ENCODE measurements around the gene RTL1. TPM values are rescaled to one million over a fixed set of nuclear protein-coding genes. Genes with fewer than 3 reads are reported as not detected.

RTL1 gene
- total RNA-seq, 4 donors from 2014 or later: not detected

DNA sequence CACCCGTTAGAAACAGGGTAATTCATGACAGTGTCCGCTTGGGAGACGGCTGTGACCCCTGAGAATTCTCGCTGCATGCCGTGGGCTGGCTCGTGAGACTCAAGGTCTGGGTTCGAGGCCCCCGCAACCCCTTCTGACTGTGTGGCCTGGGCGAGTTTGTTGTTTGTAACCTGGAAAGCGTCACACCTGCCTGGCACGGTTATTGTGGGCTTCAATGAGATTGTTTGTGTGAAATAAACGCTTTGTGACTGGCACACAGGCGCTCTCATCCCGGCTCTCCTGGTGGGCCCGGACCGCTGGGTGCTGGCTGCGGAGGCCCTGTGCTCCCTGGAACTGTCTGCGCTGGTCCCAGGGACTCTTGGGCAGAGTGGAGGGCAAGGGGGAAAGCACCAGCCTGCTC lies 43.7 kb downstream of the RTL1 start:
- TF ChIP-seq POLR2AphosphoS5 (IDR thresholded peaks at IDR 0.05): no peak
- TF ChIP-seq EP300 (IDR thresholded peaks at IDR 0.05; ENCODE audit: low read depth): no peak
- TF ChIP-seq POLR2A (IDR thresholded peaks at IDR 0.05): no peak
- TF ChIP-seq CTCF (IDR thresholded peaks at IDR 0.05): no peak
- Histone ChIP-seq H3K4me1 (no peaks in the 10 kb centered on the region), H3K36me3 (no peaks in the 10 kb centered on the region), H3K9me3 (no peaks in the 10 kb centered on the region), H3K27ac (no peak overlapping the region), H3K27me3 (no peaks in the 10 kb centered on the region), H3K4me3 (no peak overlapping the region)
- 81 to 89% methylated on average over 3 to 18 of the region's 18 CpGs for WGBS, 2 donors (ENCODE audit: low coverage in 1 of 2)
- in situ Hi-C loops (cut with MboI; ENCODE audit: low pct_ligation_motif_present in 1 of 4, low pct_unique_long_range_greater_than_20kb in 1 of 4, low sequenced_read_pairs in 3 of 4): loop anchor here in 1 of 4 donors (10.0 to 25.0 kb wide), 2 partner anchors 378 to 775 kb away; no protein-coding TSS in a partner anchor
- intact Hi-C loops (cut with DNase I; ENCODE audit: low total_unique reads): loop anchor here (10.0 kb wide), 1 partner anchor 375 kb away; no protein-coding TSS in a partner anchor
- DNase-seq: no peak

DNA sequence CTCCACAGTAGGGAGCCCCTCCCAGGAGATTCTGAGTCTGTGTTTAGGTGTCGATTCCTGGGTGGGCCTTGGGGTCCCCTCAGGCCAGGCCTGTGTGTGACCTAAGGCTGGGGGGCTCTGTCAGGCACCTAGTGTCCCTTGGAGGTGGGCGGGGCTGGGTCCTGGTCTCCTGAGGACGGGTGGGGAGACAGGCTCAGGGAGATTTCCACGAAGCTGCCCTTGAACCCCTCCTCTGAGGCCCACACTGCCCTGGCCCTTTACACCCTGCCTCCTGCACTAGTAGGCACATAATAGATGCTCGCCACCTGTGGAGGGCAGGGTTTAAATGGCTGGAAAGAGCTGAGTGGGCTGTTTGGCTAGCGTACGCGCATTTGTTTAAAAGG lies 44.7 kb downstream of the RTL1 start:
- in situ Hi-C loops (cut with MboI; ENCODE audit: low pct_ligation_motif_present in 1 of 4, low pct_unique_long_range_greater_than_20kb in 1 of 4, low sequenced_read_pairs in 3 of 4) (loop anchor here in 1 of 4 donors (10.0 to 25.0 kb wide), 2 partner anchors 378 to 776 kb away; no protein-coding TSS in a partner anchor), intact Hi-C loops (cut with DNase I; ENCODE audit: low total_unique reads) (loop anchor here (10.0 kb wide), 1 partner anchor 376 kb away; no protein-coding TSS in a partner anchor)
- no peak overlapping the region for H3K4me3 ChIP-seq
- whole genome bisulfite sequencing, 2 donors (ENCODE audit: low coverage in 1 of 2): 67% methylated on average over 6 of the region's 8 CpGs; no CpG with 5 or more reads in 1 of the 2 donors
- H3K27me3 ChIP-seq: no peaks in the 10 kb centered on the region
- no peak for DNase-seq
- no peak overlapping the region for H3K27ac ChIP-seq
- TF ChIP-seq POLR2A (IDR thresholded peaks at IDR 0.05) (no peak), POLR2AphosphoS5 (IDR thresholded peaks at IDR 0.05) (no peak)
- H3K9me3 ChIP-seq: no peaks in the 10 kb centered on the region
- no peaks in the 10 kb centered on the region for H3K36me3 ChIP-seq
- no peaks in the 10 kb centered on the region for H3K4me1 ChIP-seq

DNA sequence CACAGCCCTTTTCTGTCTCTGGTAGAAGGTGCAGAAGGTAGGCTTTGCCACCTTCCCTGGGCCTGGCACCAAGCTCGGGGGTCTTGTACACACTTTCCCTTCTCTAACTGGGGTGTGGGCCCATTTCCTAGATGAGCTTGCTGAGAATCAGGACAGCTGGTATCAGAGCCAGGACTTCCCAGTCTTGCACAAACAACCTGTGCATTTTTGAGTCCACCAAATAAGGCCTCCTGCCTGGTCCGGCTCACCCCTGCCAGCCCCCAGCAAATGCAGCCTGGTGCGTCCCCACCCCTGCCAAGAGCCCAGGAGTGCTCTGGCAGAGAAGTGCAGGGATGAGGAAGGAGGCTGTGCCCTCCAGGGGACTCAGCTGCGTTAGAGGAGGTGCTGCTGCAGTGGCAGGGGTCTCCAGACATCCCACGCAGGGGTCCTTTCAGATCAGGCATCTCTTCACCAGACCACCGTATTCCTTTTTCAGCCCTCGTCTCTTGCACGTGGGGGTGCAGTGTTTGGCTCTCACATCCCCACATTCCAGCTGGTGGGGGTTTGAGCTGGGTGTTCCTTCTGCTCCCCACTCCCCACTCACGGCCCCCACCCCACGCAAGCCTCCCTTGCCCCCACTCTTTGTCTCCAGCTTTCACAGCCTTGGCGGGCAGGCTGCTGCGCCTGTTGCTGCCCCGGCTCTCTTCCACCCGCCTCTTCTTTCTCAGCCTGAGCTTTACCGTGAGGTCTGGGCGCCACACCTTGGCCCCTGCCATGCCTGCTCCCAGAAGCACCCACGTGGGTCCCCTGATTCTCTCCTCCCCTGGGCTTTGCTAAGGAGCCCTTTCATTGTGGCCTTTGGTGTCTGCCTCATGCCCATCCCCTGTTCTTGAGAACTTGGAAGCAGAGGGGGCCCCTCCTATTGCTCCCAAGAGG lies 45.3 kb downstream of the RTL1 start:
- Histone ChIP-seq H3K27me3 (no peaks in the 10 kb centered on the region), H3K27ac (no peak overlapping the region), H3K4me1 (no peaks in the 10 kb centered on the region), H3K36me3 (no peaks in the 10 kb centered on the region), H3K9me3 (no peaks in the 10 kb centered on the region), H3K4me3 (no peak overlapping the region)
- no peak for DNase-seq
- WGBS, 2 donors (ENCODE audit: low coverage in 1 of 2): 75 to 81% methylated on average over 9 to 17 of the region's 17 CpGs
- TF ChIP-seq EP300 (IDR thresholded peaks at IDR 0.05; ENCODE audit: low read depth) (no peak), POLR2AphosphoS5 (IDR thresholded peaks at IDR 0.05) (no peak), CTCF (IDR thresholded peaks at IDR 0.05) (no peak), POLR2A (IDR thresholded peaks at IDR 0.05) (no peak)
- intact Hi-C loops (cut with DNase I; ENCODE audit: low total_unique reads) (loop anchor here (10.0 kb wide), 1 partner anchor 377 kb away; no protein-coding TSS in a partner anchor), in situ Hi-C loops (cut with MboI; ENCODE audit: low pct_ligation_motif_present in 1 of 4, low pct_unique_long_range_greater_than_20kb in 1 of 4, low sequenced_read_pairs in 3 of 4) (loop anchor here in 1 of 4 donors (10.0 to 25.0 kb wide), 2 partner anchors 379 to 777 kb away; no protein-coding TSS in a partner anchor)

GRCh38 chr14:100857233-100857922 lies 46.1 kb downstream of the RTL1 start:
- in situ Hi-C loops (cut with MboI; ENCODE audit: low pct_ligation_motif_present in 1 of 4, low pct_unique_long_range_greater_than_20kb in 1 of 4, low sequenced_read_pairs in 3 of 4): loop anchor here in 1 of 4 donors (10.0 to 25.0 kb wide), 2 partner anchors 380 to 777 kb away; no protein-coding TSS in a partner anchor

More at GRCh38 chr14:100857233-100857922, 46.1 kb downstream of the RTL1 start:
- Histone ChIP-seq H3K27ac (no peak overlapping the region), H3K36me3 (no peaks in the 10 kb centered on the region), H3K9me3 (no peaks in the 10 kb centered on the region), H3K4me1 (no peaks in the 10 kb centered on the region), H3K4me3 (no peak overlapping the region), H3K27me3 (no peaks in the 10 kb centered on the region)
- no peak for TF ChIP-seq EP300 (IDR thresholded peaks at IDR 0.05; ENCODE audit: low read depth)
- TF ChIP-seq POLR2AphosphoS5 (IDR thresholded peaks at IDR 0.05): no peak
- no peak for TF ChIP-seq CTCF (IDR thresholded peaks at IDR 0.05)
- TF ChIP-seq POLR2A (IDR thresholded peaks at IDR 0.05): no peak
- WGBS, 2 donors (ENCODE audit: low coverage in 1 of 2): 20 to 75% methylated on average over 3 to 14 of the region's 14 CpGs
- no peak for DNase-seq
- intact Hi-C loops (cut with DNase I; ENCODE audit: low total_unique reads): loop anchor here (10.0 kb wide), 1 partner anchor 377 kb away; no protein-coding TSS in a partner anchor

Data from transverse colon (tissue), 4 donors.